HL-60 (cell line): ENCODE results near the gene PCDHGC4.

ENCODE experiments used
- DNase-seq, 2 experiments: peaks; one replicate each; pipeline ENCODE4 v3.0.0-alpha.2; 2010 to 2020; ENCODE audit warnings: low read depth in 1 of 2, low spot score in 1 of 2
- H3K27ac ChIP-seq: fragments of 250-450 bp; sonication (Bioruptor Pico); replicated peaks from 2 replicates; pipeline ENCODE4 v1.5.1; 2020; ENCODE audit warnings: mild to moderate bottlenecking, moderate library complexity
- H3K27me3 ChIP-seq: fragments of 250-450 bp; sonication (Bioruptor Pico); 2 replicates; pipeline ENCODE4 v1.5.1; 2021; ENCODE audit warnings: mild to moderate bottlenecking, moderate library complexity; ENCODE audit not compliant: insufficient read depth, poor library complexity, severe bottlenecking
- H3K4me3 ChIP-seq: replicated peaks from 2 replicates; pipeline ENCODE4 v1.5.1; 2011; ENCODE audit warnings: mild to moderate bottlenecking, control low read depth, low read length; ENCODE audit not compliant: insufficient read depth
- CTCF ChIP-seq: IDR thresholded peaks from one replicate; pipeline ENCODE4 v1.5.1; 2011; ENCODE audit warnings: low read length, control low read depth, inconsistent platforms; ENCODE audit not compliant: insufficient read depth
- GABPA ChIP-seq: IDR thresholded peaks from 2 replicates; pipeline ENCODE4 v1.6.1; 2012; ENCODE audit warnings: low read depth
- POLR2AphosphoS5 ChIP-seq: IDR thresholded peaks from 2 replicates; pipeline ENCODE4 v1.6.1; 2012; ENCODE audit warnings: low read depth
- REST ChIP-seq: IDR thresholded peaks from 2 replicates; pipeline ENCODE4 v1.6.1; 2012; ENCODE audit warnings: low read depth; ENCODE audit not compliant: insufficient replicate concordance
- SPI1 ChIP-seq: IDR thresholded peaks from 2 replicates; pipeline ENCODE4 v1.6.1; 2012; ENCODE audit warnings: low read depth, mild to moderate bottlenecking, borderline replicate concordance
- long read RNA-seq: library from polyadenylated mRNA; unstranded; transcript quantifications from one replicate; pipeline ENCODE4 v2.0.0, GENCODE V29; 2020

Gene PCDHGC4
- long read RNA-seq, result 0 reads

- Histone ChIP-seq H3K27me3 (peaks cover 41% of the 10 kb centered on the region), H3K27ac (no peak within 1 kb of the TSS), H3K4me3 (no peak within 1 kb of the TSS)
- DNase-seq, result no peak
- TF ChIP-seq REST (no peak), CTCF (no peak), SPI1 (no peak), GABPA (no peak), POLR2AphosphoS5 (no peak)
These were observed at the start of gene PCDHGC4 for GRCh38 chr5:141484641-141485311. Gene PCDHGC4, plus strand, starts transcription at chr5:141485030. Its CDS starts 144 bp downstream, at chr5:141485174.

GRCh38 chr5:141437221-141437620 lies 47.6 kb upstream of the PCDHGC4 start:
- Histone ChIP-seq H3K27ac (no peak overlapping the region), H3K27me3 (no peaks in the 10 kb centered on the region), H3K4me3 (no peak overlapping the region)
- no peak for TF ChIP-seq CTCF
- no peak for TF ChIP-seq SPI1
- no peak for TF ChIP-seq POLR2AphosphoS5
- no peak for TF ChIP-seq GABPA
- no peak for DNase-seq

- TF ChIP-seq POLR2AphosphoS5 (no peak), REST (no peak), SPI1 (no peak), GABPA (no peak), CTCF (no peak)
- no peak overlapping the region for H3K27ac ChIP-seq
- no peak for DNase-seq
- no peak overlapping the region for H3K4me3 ChIP-seq
- H3K27me3 ChIP-seq, result no peaks in the 10 kb centered on the region
These were observed 45.3 kb upstream of the PCDHGC4 start for GRCh38 chr5:141439411-141440141.
